Body of pancreas (tissue), 4 donors: ENCODE results near the gene RABL3.

Source experiments
- POLR2A ChIP-seq, 3 donors: fragments of 450-650 bp; IDR thresholded peaks; one replicate each; pipeline ENCODE4 v1.6.1; 2016; ENCODE audit warnings: antibody characterized with exemption in 3 of 3, mild to moderate bottlenecking in 2 of 3
- TF ChIP-seq, protein P1 (sequence below), 7 experiments: fragments of 450-650 bp in 4 of 7; fragments of 200-600 bp in 3 of 7; sonication (generic) in 3 of 7; IDR thresholded peaks; one replicate each; pipeline ENCODE4 v1.5.1; 2016 to 2019; ENCODE audit warnings: antibody characterized with exemption in 7 of 7

DNA sequence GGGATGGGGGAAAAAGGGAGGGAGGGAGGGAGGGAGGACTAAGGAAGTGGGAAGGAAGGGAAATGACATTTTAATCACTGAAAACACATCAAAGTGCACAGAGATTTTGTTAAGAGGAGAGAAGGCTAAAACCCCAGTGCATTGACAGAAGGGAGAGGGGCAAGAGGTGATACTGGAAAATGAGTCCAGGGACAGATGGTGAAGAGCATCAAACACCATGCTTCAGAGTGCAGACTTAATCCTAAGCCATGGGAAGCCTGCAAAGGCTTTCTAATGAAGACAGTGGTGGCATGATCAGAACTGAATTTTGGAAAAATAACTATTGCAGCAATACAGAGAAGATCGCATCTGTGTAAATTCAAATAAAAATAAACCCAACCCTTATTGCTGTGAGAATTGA lies 102.1 kb downstream of the RABL3 start:
- TF ChIP-seq, protein P1, sequence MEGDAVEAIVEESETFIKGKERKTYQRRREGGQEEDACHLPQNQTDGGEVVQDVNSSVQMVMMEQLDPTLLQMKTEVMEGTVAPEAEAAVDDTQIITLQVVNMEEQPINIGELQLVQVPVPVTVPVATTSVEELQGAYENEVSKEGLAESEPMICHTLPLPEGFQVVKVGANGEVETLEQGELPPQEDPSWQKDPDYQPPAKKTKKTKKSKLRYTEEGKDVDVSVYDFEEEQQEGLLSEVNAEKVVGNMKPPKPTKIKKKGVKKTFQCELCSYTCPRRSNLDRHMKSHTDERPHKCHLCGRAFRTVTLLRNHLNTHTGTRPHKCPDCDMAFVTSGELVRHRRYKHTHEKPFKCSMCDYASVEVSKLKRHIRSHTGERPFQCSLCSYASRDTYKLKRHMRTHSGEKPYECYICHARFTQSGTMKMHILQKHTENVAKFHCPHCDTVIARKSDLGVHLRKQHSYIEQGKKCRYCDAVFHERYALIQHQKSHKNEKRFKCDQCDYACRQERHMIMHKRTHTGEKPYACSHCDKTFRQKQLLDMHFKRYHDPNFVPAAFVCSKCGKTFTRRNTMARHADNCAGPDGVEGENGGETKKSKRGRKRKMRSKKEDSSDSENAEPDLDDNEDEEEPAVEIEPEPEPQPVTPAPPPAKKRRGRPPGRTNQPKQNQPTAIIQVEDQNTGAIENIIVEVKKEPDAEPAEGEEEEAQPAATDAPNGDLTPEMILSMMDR (IDR thresholded peaks at IDR 0.05), result no peak
- no peak for TF ChIP-seq POLR2A (IDR thresholded peaks at IDR 0.05)
